Liver (tissue), 9 donors: Measurements from ENCODE around the gene SPRR4. TPM values are rescaled to one million over a fixed set of nuclear protein-coding genes. Genes with fewer than 3 reads are reported as not detected.
A peak's percentile ranks its signal among the peaks of the same experiment; 100 is the strongest.

Experiments used
- DNase-seq: peaks from one replicate; pipeline ENCODE4 v3.0.0-alpha.2; 2017; ENCODE audit warnings: low spot score
- H3K27ac ChIP-seq, 2 donors: one replicate each; pipeline ENCODE4 v1.7.0; 2013; ENCODE audit warnings: inconsistent platforms in 2 of 2, low read length in 2 of 2, control low read depth in 1 of 2, low read depth in 1 of 2, mild to moderate bottlenecking in 1 of 2
- H3K27me3 ChIP-seq, 4 donors: one replicate each; pipeline versions ENCODE4 v1.6.1 to v1.7.0; 2013; ENCODE audit warnings: low read length in 3 of 4, inconsistent platforms in 1 of 4, mild to moderate bottlenecking in 1 of 4, moderate library complexity in 1 of 4; ENCODE audit not compliant: control insufficient read depth in 4 of 4, insufficient read depth in 4 of 4
- H3K36me3 ChIP-seq, 4 donors: one replicate each; pipeline versions ENCODE4 v1.6.1 to v1.7.0; 2013; ENCODE audit warnings: low read length in 3 of 4, mild to moderate bottlenecking in 3 of 4, low read depth in 1 of 4, moderate library complexity in 1 of 4; ENCODE audit not compliant: control insufficient read depth in 4 of 4, insufficient read depth in 3 of 4
- H3K4me1 ChIP-seq, 4 donors: one replicate each; pipeline versions ENCODE4 v1.6.1 to v1.7.0; 2013; ENCODE audit warnings: low read length in 3 of 4, mild to moderate bottlenecking in 3 of 4, moderate library complexity in 1 of 4; ENCODE audit not compliant: control insufficient read depth in 4 of 4, insufficient read depth in 4 of 4
- H3K4me3 ChIP-seq, 3 donors: one replicate each; pipeline versions ENCODE4 v1.6.1 to v1.7.0; 2013; ENCODE audit warnings: low read length in 3 of 3, control low read depth in 1 of 3, low read depth in 1 of 3, mild to moderate bottlenecking in 1 of 3
- H3K9ac ChIP-seq, 2 donors: one replicate each; pipeline ENCODE4 v1.7.0; 2013; ENCODE audit warnings: low read length in 2 of 2, mild to moderate bottlenecking in 2 of 2, moderate library complexity in 2 of 2, control low read depth in 1 of 2, low read depth in 1 of 2
- H3K9me3 ChIP-seq, 4 donors: one replicate each; pipeline versions ENCODE4 v1.6.1 to v1.7.0; 2013; ENCODE audit warnings: low read length in 3 of 4; ENCODE audit not compliant: control insufficient read depth in 4 of 4
- EGR1 ChIP-seq, 2 donors: IDR thresholded peaks; 2 replicates each; pipeline ENCODE4 v1.6.1; 2016 to 2018; ENCODE audit warnings: antibody characterized with exemption in 2 of 2, low read depth in 2 of 2
- FOXA1 ChIP-seq: IDR thresholded peaks from 2 replicates; pipeline ENCODE4 v1.6.1; 2016; ENCODE audit warnings: antibody characterized with exemption
- GABPA ChIP-seq, 2 donors: IDR thresholded peaks in 1 of 2; conservative IDR thresholded peaks in 1 of 2; 2 replicates each; pipeline ENCODE4 v1.6.1; 2016; ENCODE audit warnings: antibody characterized with exemption in 2 of 2, mild to moderate bottlenecking in 1 of 2, moderate library complexity in 1 of 2
- HNF4A ChIP-seq, 2 donors: conservative IDR thresholded peaks; 2 replicates each; pipeline ENCODE4 v1.6.1; 2016; ENCODE audit warnings: antibody characterized with exemption in 2 of 2, mild to moderate bottlenecking in 2 of 2
- RAD21 ChIP-seq, 2 donors: IDR thresholded peaks; 2 replicates each; pipeline ENCODE4 v1.6.1; 2016; ENCODE audit warnings: antibody characterized with exemption in 2 of 2, mild to moderate bottlenecking in 2 of 2
- RXRA ChIP-seq, 2 donors: IDR thresholded peaks; 2 replicates each; pipeline ENCODE4 v1.6.1; 2017 to 2018; ENCODE audit warnings: antibody characterized with exemption in 2 of 2, mild to moderate bottlenecking in 1 of 2
- SP1 ChIP-seq: IDR thresholded peaks from 2 replicates; pipeline ENCODE4 v1.6.1; 2018; ENCODE audit warnings: antibody characterized with exemption, mild to moderate bottlenecking
- YY1 ChIP-seq: IDR thresholded peaks from 2 replicates; pipeline ENCODE4 v1.6.1; 2016; ENCODE audit warnings: antibody characterized with exemption, mild to moderate bottlenecking
- WGBS: extraction: QIAGEN DNeasy Blood & Tissue Kit; methylation state at CpG from one replicate; pipeline ENCODE4 v1.1.7; 2013; 5-methylcytosine and 5-hydroxymethylcytosine counted together
- polyA plus RNA-seq, 2 donors: library from polyadenylated mRNA; stranded (reverse) in 1 of 2; unstranded in 1 of 2; fragments of 200-250 nt in 1 of 2; fragments of >200 nt in 1 of 2; fragmentation: Nextera tagmentation in 1 of 2; extraction: Ambion mirVana in 1 of 2; gene quantifications; one replicate each; pipeline versions ENCODE4 v1.2.1 to v1.2.3, GENCODE V29; 2013 to 2015
- total RNA-seq, 2 donors: library from RNA; depleted of rRNA; stranded (reverse); fragments of >200 nt; gene quantifications; one replicate each; pipeline ENCODE4 v1.2.3, GENCODE V29; 2014
- TF ChIP-seq, protein P1 (sequence below): fragments of 150-350 bp; IDR thresholded peaks from 2 replicates; pipeline ENCODE4 v1.5.1; 2017; ENCODE audit warnings: improper control_type of control experiment, low read depth, low read length; ENCODE audit not compliant: missing input control
- TF ChIP-seq, protein P2 (sequence below): IDR thresholded peaks from 2 replicates; pipeline ENCODE4 v1.6.1; 2016; ENCODE audit warnings: antibody characterized with exemption
- TF ChIP-seq, protein P3 (sequence below): IDR thresholded peaks from 2 replicates; pipeline ENCODE4 v1.6.1; 2016; ENCODE audit warnings: antibody characterized with exemption, mild to moderate bottlenecking
- donor health status: healthy.
- donor health status: healthy.
- donor health status: healthy.
- donor health status: healthy.
- donor health status: healthy.

SPRR4 gene
- total and polyA plus RNA-seq, 4 donors, result not detected

DNA sequence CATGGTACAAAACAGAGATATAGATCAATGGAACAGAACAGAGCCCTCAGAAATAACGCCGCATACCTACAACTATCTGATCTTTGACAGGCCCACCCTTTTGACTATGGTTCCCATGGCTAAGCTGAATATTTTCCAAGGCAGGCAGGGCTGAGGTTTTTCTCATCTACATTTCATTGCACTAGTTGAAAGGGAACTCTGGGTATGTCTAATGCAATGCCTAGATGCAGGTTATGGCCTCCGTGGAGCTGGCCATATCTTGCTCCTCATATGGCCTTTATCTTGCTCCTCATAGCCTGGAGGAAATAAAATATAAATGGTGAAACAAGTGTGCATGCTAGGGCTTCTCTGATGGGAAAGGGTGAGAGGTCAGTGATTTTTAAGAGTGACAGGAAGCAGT lies 12.9 kb upstream of the SPRR4 start (continued):
- TF ChIP-seq, protein P1, sequence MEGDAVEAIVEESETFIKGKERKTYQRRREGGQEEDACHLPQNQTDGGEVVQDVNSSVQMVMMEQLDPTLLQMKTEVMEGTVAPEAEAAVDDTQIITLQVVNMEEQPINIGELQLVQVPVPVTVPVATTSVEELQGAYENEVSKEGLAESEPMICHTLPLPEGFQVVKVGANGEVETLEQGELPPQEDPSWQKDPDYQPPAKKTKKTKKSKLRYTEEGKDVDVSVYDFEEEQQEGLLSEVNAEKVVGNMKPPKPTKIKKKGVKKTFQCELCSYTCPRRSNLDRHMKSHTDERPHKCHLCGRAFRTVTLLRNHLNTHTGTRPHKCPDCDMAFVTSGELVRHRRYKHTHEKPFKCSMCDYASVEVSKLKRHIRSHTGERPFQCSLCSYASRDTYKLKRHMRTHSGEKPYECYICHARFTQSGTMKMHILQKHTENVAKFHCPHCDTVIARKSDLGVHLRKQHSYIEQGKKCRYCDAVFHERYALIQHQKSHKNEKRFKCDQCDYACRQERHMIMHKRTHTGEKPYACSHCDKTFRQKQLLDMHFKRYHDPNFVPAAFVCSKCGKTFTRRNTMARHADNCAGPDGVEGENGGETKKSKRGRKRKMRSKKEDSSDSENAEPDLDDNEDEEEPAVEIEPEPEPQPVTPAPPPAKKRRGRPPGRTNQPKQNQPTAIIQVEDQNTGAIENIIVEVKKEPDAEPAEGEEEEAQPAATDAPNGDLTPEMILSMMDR, result no peak

DNA sequence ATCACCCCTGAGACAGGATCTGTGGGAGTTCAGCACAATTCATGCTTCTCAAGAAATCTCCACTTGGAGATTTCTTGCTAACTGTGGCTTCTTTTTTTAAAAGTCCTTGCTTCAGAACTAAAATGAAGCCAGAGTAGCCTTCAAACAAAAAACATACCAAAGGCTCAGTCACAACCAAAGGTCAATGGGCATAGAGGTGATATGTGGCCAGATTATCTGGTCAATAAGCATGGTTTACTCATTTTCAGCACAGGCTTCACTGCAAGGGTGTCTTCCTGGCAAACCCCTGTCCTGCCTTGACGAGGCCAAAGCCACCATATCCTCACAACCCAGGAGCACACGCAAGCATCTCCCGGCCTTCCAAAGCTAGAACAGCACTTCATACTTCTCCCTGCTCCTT lies 11.2 kb upstream of the SPRR4 start:
- Histone ChIP-seq H3K9ac (no peak overlapping the region), H3K9me3 (no peaks in the 10 kb centered on the region), H3K36me3 (no peaks in the 10 kb centered on the region), H3K4me3 (no peak overlapping the region), H3K27ac (peak overlapping the region in 1 of 2 donors; percentile 27), H3K4me1 (peaks cover 0 to 14% (median 11%) of the 10 kb centered on the region in 4 donors), H3K27me3 (no peaks in the 10 kb centered on the region)
- TF ChIP-seq FOXA1, result no peak
- peak in 1 of 2 donors; percentile 46 for TF ChIP-seq HNF4A (conservative IDR thresholded peaks at IDR 0.05)
- TF ChIP-seq YY1, result no peak
- TF ChIP-seq, protein P2, sequence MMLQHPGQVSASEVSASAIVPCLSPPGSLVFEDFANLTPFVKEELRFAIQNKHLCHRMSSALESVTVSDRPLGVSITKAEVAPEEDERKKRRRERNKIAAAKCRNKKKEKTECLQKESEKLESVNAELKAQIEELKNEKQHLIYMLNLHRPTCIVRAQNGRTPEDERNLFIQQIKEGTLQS, result no peak
- TF ChIP-seq SP1, result no peak
- peak in 1 of 2 donors; percentile 43 for TF ChIP-seq RXRA (IDR thresholded peaks at IDR 0.05)
- TF ChIP-seq, protein P3, sequence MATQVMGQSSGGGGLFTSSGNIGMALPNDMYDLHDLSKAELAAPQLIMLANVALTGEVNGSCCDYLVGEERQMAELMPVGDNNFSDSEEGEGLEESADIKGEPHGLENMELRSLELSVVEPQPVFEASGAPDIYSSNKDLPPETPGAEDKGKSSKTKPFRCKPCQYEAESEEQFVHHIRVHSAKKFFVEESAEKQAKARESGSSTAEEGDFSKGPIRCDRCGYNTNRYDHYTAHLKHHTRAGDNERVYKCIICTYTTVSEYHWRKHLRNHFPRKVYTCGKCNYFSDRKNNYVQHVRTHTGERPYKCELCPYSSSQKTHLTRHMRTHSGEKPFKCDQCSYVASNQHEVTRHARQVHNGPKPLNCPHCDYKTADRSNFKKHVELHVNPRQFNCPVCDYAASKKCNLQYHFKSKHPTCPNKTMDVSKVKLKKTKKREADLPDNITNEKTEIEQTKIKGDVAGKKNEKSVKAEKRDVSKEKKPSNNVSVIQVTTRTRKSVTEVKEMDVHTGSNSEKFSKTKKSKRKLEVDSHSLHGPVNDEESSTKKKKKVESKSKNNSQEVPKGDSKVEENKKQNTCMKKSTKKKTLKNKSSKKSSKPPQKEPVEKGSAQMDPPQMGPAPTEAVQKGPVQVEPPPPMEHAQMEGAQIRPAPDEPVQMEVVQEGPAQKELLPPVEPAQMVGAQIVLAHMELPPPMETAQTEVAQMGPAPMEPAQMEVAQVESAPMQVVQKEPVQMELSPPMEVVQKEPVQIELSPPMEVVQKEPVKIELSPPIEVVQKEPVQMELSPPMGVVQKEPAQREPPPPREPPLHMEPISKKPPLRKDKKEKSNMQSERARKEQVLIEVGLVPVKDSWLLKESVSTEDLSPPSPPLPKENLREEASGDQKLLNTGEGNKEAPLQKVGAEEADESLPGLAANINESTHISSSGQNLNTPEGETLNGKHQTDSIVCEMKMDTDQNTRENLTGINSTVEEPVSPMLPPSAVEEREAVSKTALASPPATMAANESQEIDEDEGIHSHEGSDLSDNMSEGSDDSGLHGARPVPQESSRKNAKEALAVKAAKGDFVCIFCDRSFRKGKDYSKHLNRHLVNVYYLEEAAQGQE, result no peak
- no peak for TF ChIP-seq EGR1 (IDR thresholded peaks at IDR 0.05; ENCODE audit: low read depth in 2 of 2)
- TF ChIP-seq RAD21 (IDR thresholded peaks at IDR 0.05), result no peak
- TF ChIP-seq GABPA (IDR thresholded peaks at IDR 0.05 in 1 of 2, conservative IDR thresholded peaks at IDR 0.05 in 1 of 2), result no peak
- 63% methylated on average over 3 of the region's 3 CpGs for WGBS
- DNase-seq, result no peak

DNA sequence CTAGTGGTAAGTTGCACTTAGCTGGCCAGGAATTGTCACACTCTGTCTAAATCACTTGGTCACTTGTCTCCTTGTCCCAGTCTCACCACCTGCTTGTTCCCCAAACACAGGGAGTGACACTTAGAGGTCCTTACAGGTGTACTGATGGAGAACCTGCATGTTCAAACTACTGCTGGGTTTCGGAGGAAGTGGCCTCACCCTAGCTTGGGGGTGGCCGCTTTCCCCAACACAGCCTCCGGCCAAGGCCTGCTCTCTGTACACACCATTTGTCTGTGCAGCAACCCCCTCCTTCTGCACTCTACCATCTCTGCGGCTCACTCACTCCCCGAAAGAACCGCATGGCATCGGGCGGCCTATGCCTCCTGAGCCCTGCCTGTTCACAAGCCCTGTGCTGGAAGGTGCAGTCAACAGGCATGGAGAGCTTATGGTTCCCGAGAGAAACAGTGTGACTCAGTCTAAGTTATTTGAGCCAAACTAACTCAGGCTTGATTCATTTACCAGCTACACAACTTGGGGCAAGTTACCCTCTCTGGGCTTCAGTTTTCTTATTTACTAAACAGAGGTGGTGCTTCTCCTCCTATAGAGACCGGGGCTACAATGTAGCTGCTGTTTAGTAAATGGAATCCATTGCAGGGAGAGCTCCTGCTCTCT lies 10.5 kb upstream of the SPRR4 start:
- DNase-seq, result no peak
- peaks cover 0 to 14% (median 11%) of the 10 kb centered on the region in 4 donors for H3K4me1 ChIP-seq
- no peaks in the 10 kb centered on the region for H3K9me3 ChIP-seq
- H3K36me3 ChIP-seq, result no peaks in the 10 kb centered on the region
- H3K4me3 ChIP-seq, result no peak overlapping the region
- TF ChIP-seq SP1, result no peak
- TF ChIP-seq GABPA (IDR thresholded peaks at IDR 0.05 in 1 of 2, conservative IDR thresholded peaks at IDR 0.05 in 1 of 2), result no peak
- 97% methylated on average over 10 of the region's 10 CpGs for WGBS
- no peak overlapping the region for H3K9ac ChIP-seq
- no peak overlapping the region for H3K27ac ChIP-seq
- H3K27me3 ChIP-seq, result no peaks in the 10 kb centered on the region
